Astrocyte (in vitro differentiated cells and primary cell): Measurements from ENCODE around the gene IVL. TPM values are rescaled to one million over a fixed set of nuclear protein-coding genes. Genes with fewer than 3 reads are reported as not detected.

Experiments used
- DNase-seq: peaks from one replicate; pipeline ENCODE4 v3.0.0-alpha.2; 2010; ENCODE audit warnings: low read depth
- FAIRE-seq: peaks from 2 replicates; lab custom pipeline; 2011; peaks lifted over from hg19 to GRCh38; lab: Jason Lieb, UNC
- H2AFZ ChIP-seq: 2 replicates; pipeline ENCODE4 v1.6.0; 2012; ENCODE audit warnings: low read depth, low read length, inconsistent platforms
- H3K27ac ChIP-seq: 2 replicates; pipeline ENCODE4 v1.5.1; 2011; ENCODE audit warnings: low read depth, low read length, inconsistent platforms
- H3K27me3 ChIP-seq: 2 replicates; pipeline ENCODE4 v1.6.0; 2011; ENCODE audit warnings: low read length, inconsistent platforms; ENCODE audit not compliant: insufficient read depth
- H3K36me3 ChIP-seq: 2 replicates; pipeline ENCODE4 v1.5.1; 2011; ENCODE audit warnings: low read length, inconsistent platforms; ENCODE audit not compliant: insufficient read depth
- H3K4me1 ChIP-seq: 2 replicates; pipeline ENCODE4 v1.5.1; 2011; ENCODE audit warnings: low read length, inconsistent platforms; ENCODE audit not compliant: insufficient read depth
- H3K4me2 ChIP-seq: 2 replicates; pipeline ENCODE4 v1.6.0; 2012; ENCODE audit warnings: low read length, inconsistent platforms
- H3K4me3 ChIP-seq: 2 replicates; pipeline ENCODE4 v1.5.1; 2011; ENCODE audit warnings: low read depth, mild to moderate bottlenecking, low read length, inconsistent platforms; ENCODE audit not compliant: insufficient read depth
- H3K79me2 ChIP-seq: 2 replicates; pipeline ENCODE4 v1.6.0; 2012; ENCODE audit warnings: mild to moderate bottlenecking, low read length, inconsistent platforms; ENCODE audit not compliant: insufficient read depth
- H3K9ac ChIP-seq: 2 replicates; pipeline ENCODE4 v1.6.0; 2012; ENCODE audit warnings: mild to moderate bottlenecking, low read length, inconsistent platforms
- H3K9me3 ChIP-seq: 2 replicates; pipeline ENCODE4 v1.5.1; 2012; ENCODE audit warnings: low read depth, mild to moderate bottlenecking, low read length, inconsistent platforms; ENCODE audit not compliant: insufficient read depth
- H4K20me1 ChIP-seq: 2 replicates; pipeline ENCODE4 v1.6.0; 2012; ENCODE audit warnings: low read length, inconsistent platforms; ENCODE audit not compliant: insufficient read depth
- H3K27ac Mint-ChIP-seq: one replicate; pipeline ENCODE4 v1.8.0; 2021; ENCODE audit warnings: mild to moderate bottlenecking, mixed read lengths; ENCODE audit not compliant: unreplicated experiment
- H3K27me3 Mint-ChIP-seq: one replicate; pipeline ENCODE4 v1.8.0; 2021; ENCODE audit warnings: low read depth, mixed read lengths; ENCODE audit not compliant: unreplicated experiment
- H3K36me3 Mint-ChIP-seq: one replicate; pipeline ENCODE4 v1.8.0; 2021; ENCODE audit warnings: low read depth, mixed read lengths; ENCODE audit not compliant: unreplicated experiment
- H3K4me1 Mint-ChIP-seq: one replicate; pipeline ENCODE4 v1.8.0; 2021; ENCODE audit warnings: low read depth, mixed read lengths; ENCODE audit not compliant: unreplicated experiment
- H3K4me3 Mint-ChIP-seq: one replicate; pipeline ENCODE4 v1.8.0; 2021; ENCODE audit warnings: mild to moderate bottlenecking, moderate library complexity, mixed read lengths; ENCODE audit not compliant: unreplicated experiment
- H3K9me3 Mint-ChIP-seq: one replicate; pipeline ENCODE4 v1.8.0; 2021; ENCODE audit warnings: mild to moderate bottlenecking, mixed read lengths; ENCODE audit not compliant: unreplicated experiment
- EZH2 ChIP-seq: IDR thresholded peaks from 2 replicates; pipeline ENCODE4 v1.6.1; 2012; ENCODE audit warnings: mild to moderate bottlenecking, low read length, inconsistent platforms; ENCODE audit not compliant: insufficient read depth
- total RNA-seq: library from RNA; stranded (reverse); gene quantifications from 2 replicates; pipeline ENCODE4 v1.2.1, GENCODE V29; 2021
- TF ChIP-seq, protein P1 (sequence below): IDR thresholded peaks from 2 replicates; pipeline ENCODE4 v1.5.1; 2011; ENCODE audit warnings: low read depth, mild to moderate bottlenecking, inconsistent platforms, low read length, moderate library complexity; ENCODE audit not compliant: insufficient read depth

IVL gene
- total RNA-seq, 1 donor from 2014 or later = 0.16 TPM

DNA sequence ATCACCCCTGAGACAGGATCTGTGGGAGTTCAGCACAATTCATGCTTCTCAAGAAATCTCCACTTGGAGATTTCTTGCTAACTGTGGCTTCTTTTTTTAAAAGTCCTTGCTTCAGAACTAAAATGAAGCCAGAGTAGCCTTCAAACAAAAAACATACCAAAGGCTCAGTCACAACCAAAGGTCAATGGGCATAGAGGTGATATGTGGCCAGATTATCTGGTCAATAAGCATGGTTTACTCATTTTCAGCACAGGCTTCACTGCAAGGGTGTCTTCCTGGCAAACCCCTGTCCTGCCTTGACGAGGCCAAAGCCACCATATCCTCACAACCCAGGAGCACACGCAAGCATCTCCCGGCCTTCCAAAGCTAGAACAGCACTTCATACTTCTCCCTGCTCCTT, 50.9 kb downstream of the IVL start:
- Histone ChIP-seq H3K4me3 (no peak overlapping the region), H3K9me3 (no peaks in the 10 kb centered on the region), H3K36me3 (no peaks in the 10 kb centered on the region), H3K9ac (no peak overlapping the region), H4K20me1 (no peaks in the 10 kb centered on the region), H3K4me1 (no peaks in the 10 kb centered on the region), H3K27ac (no peak overlapping the region), H3K79me2 (no peaks in the 10 kb centered on the region), H3K27me3 (no peaks in the 10 kb centered on the region), H2AFZ (no peak overlapping the region), H3K4me2 (no peak overlapping the region)
- Mint-ChIP-seq H3K27ac (no peak overlapping the region), H3K4me3 (no peak overlapping the region), H3K27me3 (peaks cover 15% of the 10 kb centered on the region), H3K4me1 (peaks cover 7% of the 10 kb centered on the region), H3K36me3 (no peaks in the 10 kb centered on the region), H3K9me3 (no peaks in the 10 kb centered on the region)
- FAIRE-seq (no peak), DNase-seq (no peak)
- TF ChIP-seq, protein P1, sequence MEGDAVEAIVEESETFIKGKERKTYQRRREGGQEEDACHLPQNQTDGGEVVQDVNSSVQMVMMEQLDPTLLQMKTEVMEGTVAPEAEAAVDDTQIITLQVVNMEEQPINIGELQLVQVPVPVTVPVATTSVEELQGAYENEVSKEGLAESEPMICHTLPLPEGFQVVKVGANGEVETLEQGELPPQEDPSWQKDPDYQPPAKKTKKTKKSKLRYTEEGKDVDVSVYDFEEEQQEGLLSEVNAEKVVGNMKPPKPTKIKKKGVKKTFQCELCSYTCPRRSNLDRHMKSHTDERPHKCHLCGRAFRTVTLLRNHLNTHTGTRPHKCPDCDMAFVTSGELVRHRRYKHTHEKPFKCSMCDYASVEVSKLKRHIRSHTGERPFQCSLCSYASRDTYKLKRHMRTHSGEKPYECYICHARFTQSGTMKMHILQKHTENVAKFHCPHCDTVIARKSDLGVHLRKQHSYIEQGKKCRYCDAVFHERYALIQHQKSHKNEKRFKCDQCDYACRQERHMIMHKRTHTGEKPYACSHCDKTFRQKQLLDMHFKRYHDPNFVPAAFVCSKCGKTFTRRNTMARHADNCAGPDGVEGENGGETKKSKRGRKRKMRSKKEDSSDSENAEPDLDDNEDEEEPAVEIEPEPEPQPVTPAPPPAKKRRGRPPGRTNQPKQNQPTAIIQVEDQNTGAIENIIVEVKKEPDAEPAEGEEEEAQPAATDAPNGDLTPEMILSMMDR = no peak
- no peak for TF ChIP-seq EZH2

DNA sequence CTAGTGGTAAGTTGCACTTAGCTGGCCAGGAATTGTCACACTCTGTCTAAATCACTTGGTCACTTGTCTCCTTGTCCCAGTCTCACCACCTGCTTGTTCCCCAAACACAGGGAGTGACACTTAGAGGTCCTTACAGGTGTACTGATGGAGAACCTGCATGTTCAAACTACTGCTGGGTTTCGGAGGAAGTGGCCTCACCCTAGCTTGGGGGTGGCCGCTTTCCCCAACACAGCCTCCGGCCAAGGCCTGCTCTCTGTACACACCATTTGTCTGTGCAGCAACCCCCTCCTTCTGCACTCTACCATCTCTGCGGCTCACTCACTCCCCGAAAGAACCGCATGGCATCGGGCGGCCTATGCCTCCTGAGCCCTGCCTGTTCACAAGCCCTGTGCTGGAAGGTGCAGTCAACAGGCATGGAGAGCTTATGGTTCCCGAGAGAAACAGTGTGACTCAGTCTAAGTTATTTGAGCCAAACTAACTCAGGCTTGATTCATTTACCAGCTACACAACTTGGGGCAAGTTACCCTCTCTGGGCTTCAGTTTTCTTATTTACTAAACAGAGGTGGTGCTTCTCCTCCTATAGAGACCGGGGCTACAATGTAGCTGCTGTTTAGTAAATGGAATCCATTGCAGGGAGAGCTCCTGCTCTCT, 51.6 kb downstream of the IVL start:
- H2AFZ ChIP-seq = no peak overlapping the region
- Mint-ChIP-seq H3K27me3 (peaks cover 18% of the 10 kb centered on the region), H3K4me3 (no peak overlapping the region), H3K27ac (no peak overlapping the region), H3K4me1 (peaks cover 2% of the 10 kb centered on the region), H3K9me3 (no peaks in the 10 kb centered on the region), H3K36me3 (no peaks in the 10 kb centered on the region)
- H4K20me1 ChIP-seq = no peaks in the 10 kb centered on the region
- no peaks in the 10 kb centered on the region for H3K27me3 ChIP-seq
- no peak for TF ChIP-seq EZH2
- TF ChIP-seq, protein P1 = no peak
- H3K27ac ChIP-seq = no peak overlapping the region
- no peaks in the 10 kb centered on the region for H3K9me3 ChIP-seq
- no peak overlapping the region for H3K4me3 ChIP-seq
- no peak for FAIRE-seq
- DNase-seq = no peak
- no peaks in the 10 kb centered on the region for H3K36me3 ChIP-seq
- no peaks in the 10 kb centered on the region for H3K4me1 ChIP-seq
- no peak overlapping the region for H3K4me2 ChIP-seq
- no peak overlapping the region for H3K9ac ChIP-seq
- no peaks in the 10 kb centered on the region for H3K79me2 ChIP-seq

DNA sequence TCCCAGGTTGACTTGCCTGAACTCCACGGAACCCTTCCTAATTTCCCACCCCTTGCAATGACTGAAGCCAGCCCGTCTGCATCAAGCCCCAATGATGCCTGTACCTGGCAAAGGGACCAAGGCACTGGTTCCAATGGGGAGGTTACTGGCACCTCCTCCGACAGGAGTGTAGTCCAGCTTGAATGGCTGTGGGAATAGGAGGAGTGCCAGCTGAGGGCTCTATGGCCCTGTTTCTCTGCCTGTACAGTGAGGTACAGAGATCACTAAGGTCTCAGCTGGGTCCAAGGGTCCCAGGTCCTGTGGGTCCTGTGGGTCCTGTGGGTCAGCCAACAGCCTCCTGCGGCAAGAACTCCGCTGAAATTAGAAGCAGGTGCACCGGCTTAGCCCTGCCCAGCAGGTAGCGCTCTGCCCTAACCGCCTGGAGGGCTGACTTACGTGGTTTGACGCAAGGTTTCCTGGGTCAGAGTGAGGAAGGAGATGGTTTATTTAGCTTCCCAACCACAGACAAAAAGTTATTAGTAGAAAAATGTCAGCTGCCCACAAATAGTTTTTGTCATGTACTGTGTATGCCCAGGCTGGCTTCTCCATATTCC, 52.2 kb downstream of the IVL start:
- H3K9me3 Mint-ChIP-seq = no peaks in the 10 kb centered on the region
- H3K27ac ChIP-seq = no peak overlapping the region
- H3K27ac Mint-ChIP-seq = no peak overlapping the region
- no peak overlapping the region for H2AFZ ChIP-seq
- H3K27me3 ChIP-seq = no peaks in the 10 kb centered on the region
- H4K20me1 ChIP-seq = no peaks in the 10 kb centered on the region
- H3K27me3 Mint-ChIP-seq = peaks cover 23% of the 10 kb centered on the region
- H3K4me2 ChIP-seq = no peak overlapping the region
- H3K36me3 ChIP-seq = no peaks in the 10 kb centered on the region
- no peaks in the 10 kb centered on the region for H3K79me2 ChIP-seq
- no peaks in the 10 kb centered on the region for H3K4me1 ChIP-seq
- peaks cover 2% of the 10 kb centered on the region for H3K4me1 Mint-ChIP-seq
- no peak overlapping the region for H3K4me3 ChIP-seq
- no peaks in the 10 kb centered on the region for H3K9me3 ChIP-seq
- FAIRE-seq (no peak), DNase-seq (no peak)
- no peak for TF ChIP-seq EZH2
- TF ChIP-seq, protein P1 = no peak
- H3K9ac ChIP-seq = no peak overlapping the region
- no peak overlapping the region for H3K4me3 Mint-ChIP-seq
- H3K36me3 Mint-ChIP-seq = no peaks in the 10 kb centered on the region
